GM12801 (cell line): ENCODE data around the gene COL5A1.

ENCODE experiments used
- CTCF ChIP-seq: IDR thresholded peaks from one replicate; pipeline ENCODE4 v1.5.1; 2011; ENCODE audit warnings: control low read depth; ENCODE audit not compliant: insufficient read length; ENCODE audit errors: extremely low read depth

Gene COL5A1

GRCh38 chr9:134759913-134760312 is 118.3 kb downstream of the COL5A1 start:
- no peak for TF ChIP-seq CTCF

DNA sequence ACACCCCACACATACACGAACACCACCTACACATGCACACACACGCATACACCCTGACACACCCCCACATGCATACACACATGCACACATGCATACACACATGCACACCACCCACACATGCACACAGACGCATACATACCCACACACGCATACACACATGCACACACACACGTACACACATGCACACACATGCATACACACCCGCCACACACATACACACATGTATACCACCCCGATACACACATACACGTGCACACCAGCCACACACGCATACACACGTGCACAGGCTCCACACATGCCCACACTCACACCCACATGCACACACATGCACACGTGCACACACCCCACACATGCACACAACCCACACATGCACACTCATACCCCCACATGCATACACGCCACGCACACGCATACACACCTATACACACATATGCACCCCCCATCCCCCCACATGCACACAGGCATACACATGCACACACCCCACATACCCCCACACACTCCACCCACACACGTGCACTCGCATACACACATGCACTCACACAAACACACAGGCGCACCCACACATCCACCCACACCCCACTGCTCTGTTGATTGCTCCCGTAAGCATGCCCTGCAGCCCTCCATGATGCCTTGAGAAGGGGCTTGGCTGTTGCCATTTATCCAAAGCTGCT is 119.3 kb downstream of the COL5A1 start:
- TF ChIP-seq CTCF = no peak

DNA sequence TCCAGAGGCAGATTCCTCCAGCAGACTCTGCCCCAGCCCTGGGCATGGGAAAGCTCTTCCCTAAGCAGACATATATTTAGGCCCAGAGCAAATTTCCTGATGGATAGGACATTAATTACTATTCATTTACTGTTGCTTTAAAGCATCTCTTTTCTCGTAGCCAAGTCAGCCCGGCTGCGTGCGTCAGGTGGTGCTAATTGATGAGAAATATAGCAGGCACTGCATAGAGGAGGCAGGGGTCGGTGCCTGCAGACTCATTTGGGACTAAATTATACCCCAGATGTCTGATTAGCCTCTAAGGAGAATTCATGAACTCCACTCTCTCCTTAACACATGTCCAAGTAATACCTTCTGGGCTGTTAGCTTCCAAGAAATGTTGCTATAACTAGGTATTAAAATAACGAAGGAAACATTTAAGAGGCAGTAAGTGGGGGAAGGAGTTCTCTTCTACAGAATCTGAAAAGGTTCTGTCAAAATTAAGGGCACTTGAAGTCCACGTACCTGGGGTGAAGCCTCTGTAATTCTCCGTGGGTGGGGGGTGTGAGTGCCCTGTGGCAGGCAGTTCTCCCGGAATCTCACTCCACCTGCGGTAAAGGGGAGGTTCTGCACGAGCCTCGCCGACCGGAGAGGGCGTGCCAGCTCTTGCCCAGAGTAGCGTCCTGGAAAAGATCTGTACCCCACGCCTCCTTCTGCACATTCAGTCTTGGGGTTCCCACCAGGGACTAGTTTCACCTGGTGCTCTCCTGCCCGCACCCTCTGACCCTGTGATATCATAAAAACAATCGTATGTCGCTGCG is 123.1 kb downstream of the COL5A1 start:
- no peak for TF ChIP-seq CTCF

DNA sequence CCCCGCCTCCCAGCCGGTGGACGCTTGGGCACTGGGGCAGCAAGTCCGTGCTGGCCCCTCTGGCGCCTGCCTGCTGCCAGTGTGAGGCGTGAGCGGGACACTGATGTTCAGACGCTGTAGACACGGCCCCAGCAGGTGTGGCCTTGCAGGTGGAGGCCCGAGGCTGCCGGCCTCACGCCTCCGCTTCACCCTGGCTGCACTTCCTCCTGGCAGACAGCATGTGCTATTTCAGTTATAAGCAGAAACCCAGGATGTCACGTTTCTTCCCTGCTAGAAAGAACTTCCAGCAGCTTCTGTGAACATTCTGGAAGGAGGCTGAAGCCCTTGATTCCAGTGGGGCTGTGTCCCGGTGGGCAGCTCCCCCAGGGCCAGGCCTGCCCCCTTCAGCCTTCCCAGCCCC is 124.2 kb downstream of the COL5A1 start:
- TF ChIP-seq CTCF = no peak

GRCh38 chr9:134766587-134766986 is 125.0 kb downstream of the COL5A1 start:
- no peak for TF ChIP-seq CTCF

- TF ChIP-seq CTCF = no peak
Observed at GRCh38 chr9:134768332-134768708, 126.7 kb downstream of the COL5A1 start.

GRCh38 chr9:134768709-134769351 is 127.2 kb downstream of the COL5A1 start:
- no peak for TF ChIP-seq CTCF
